HepG2 (cell line): Measurements from ENCODE around the gene ITGAX. TPM values are rescaled to one million over a fixed set of nuclear protein-coding genes. Genes with fewer than 3 reads are reported as not detected.
A peak's percentile ranks its signal among the peaks of the same experiment; 100 is the strongest.

Source experiments
- FLYWCH1 ChIP-seq: sonication (generic); formaldehyde crosslinking; IDR thresholded peaks from 2 replicates; pipeline ENCODE4 v1.8.1; 2023; ENCODE audit warnings: mild to moderate bottlenecking, missing genetic modification reagents
- HDAC1 ChIP-seq: sonication (generic); formaldehyde crosslinking; IDR thresholded peaks from 2 replicates; pipeline ENCODE4 v1.5.1; 2020; ENCODE audit warnings: mild to moderate bottlenecking, missing genetic modification reagents
- IKZF4 ChIP-seq: sonication (generic); formaldehyde crosslinking; IDR thresholded peaks from 2 replicates; pipeline ENCODE4 v1.5.1; 2020; ENCODE audit warnings: borderline replicate concordance, mild to moderate bottlenecking, low read depth, missing genetic modification reagents; ENCODE audit errors: not compliant biosample characterization
- MLX ChIP-seq: IDR thresholded peaks from 2 replicates; pipeline ENCODE4 v1.6.1; 2016
- PCBP1 ChIP-seq: fragments of 200-400 bp; formaldehyde crosslinking; IDR thresholded peaks from 2 replicates; pipeline ENCODE4 v1.6.1; 2017; ENCODE audit warnings: mild to moderate bottlenecking, low read depth, low read length, borderline replicate concordance
- RFXAP ChIP-seq: sonication (generic); formaldehyde crosslinking; IDR thresholded peaks from 2 replicates; pipeline ENCODE4 v1.4.0; 2020; ENCODE audit warnings: missing genetic modification reagents, borderline replicate concordance
- RXRA ChIP-seq: sonication (generic); formaldehyde crosslinking; IDR thresholded peaks from 2 replicates; pipeline ENCODE4 v1.5.1; 2020; ENCODE audit warnings: missing genetic modification reagents
- SRY ChIP-seq: sonication (generic); formaldehyde crosslinking; IDR thresholded peaks from 2 replicates; pipeline ENCODE4 v1.8.0; 2022; ENCODE audit warnings: mild to moderate bottlenecking, missing genetic modification reagents
- TBX2 ChIP-seq: sonication (generic); formaldehyde crosslinking; IDR thresholded peaks from 2 replicates; pipeline ENCODE4 v1.5.0; 2020; ENCODE audit warnings: missing genetic modification reagents, mild to moderate bottlenecking, borderline replicate concordance
- TCF7L2 ChIP-seq: IDR thresholded peaks from 2 replicates; pipeline ENCODE4 v1.6.1; 2011; ENCODE audit warnings: mild to moderate bottlenecking, low read depth, low read length, moderate library complexity
- ZNF230 ChIP-seq: sonication (generic); formaldehyde crosslinking; IDR thresholded peaks from 2 replicates; pipeline ENCODE4 v1.4.0; 2020; ENCODE audit warnings: mild to moderate bottlenecking, missing genetic modification reagents
- ZNF292 ChIP-seq: sonication (generic); formaldehyde crosslinking; IDR thresholded peaks from 2 replicates; pipeline ENCODE4 v1.8.1; 2022; ENCODE audit warnings: mild to moderate bottlenecking, low read depth, missing genetic modification reagents, borderline replicate concordance
- ZNF34 ChIP-seq: sonication (generic); formaldehyde crosslinking; IDR thresholded peaks from 2 replicates; pipeline ENCODE4 v1.4.0; 2020; ENCODE audit warnings: mild to moderate bottlenecking, missing genetic modification reagents, borderline replicate concordance
- ZNF446 ChIP-seq: sonication (generic); formaldehyde crosslinking; IDR thresholded peaks from 2 replicates; pipeline ENCODE4 v1.5.0; 2020; ENCODE audit warnings: mild to moderate bottlenecking, missing genetic modification reagents
- ZNF777 ChIP-seq: sonication (generic); formaldehyde crosslinking; IDR thresholded peaks from 2 replicates; pipeline ENCODE4 v1.4.0; 2020; ENCODE audit warnings: missing genetic modification reagents
- ZSCAN20 ChIP-seq: sonication (generic); formaldehyde crosslinking; IDR thresholded peaks from 2 replicates; pipeline ENCODE4 v1.4.0; 2020; ENCODE audit warnings: missing genetic modification reagents, mild to moderate bottlenecking, borderline replicate concordance
- ZSCAN22 ChIP-seq: sonication (generic); formaldehyde crosslinking; IDR thresholded peaks from 2 replicates; pipeline ENCODE4 v1.4.0; 2020; ENCODE audit warnings: mild to moderate bottlenecking, missing genetic modification reagents
- polyA plus RNA-seq, 8 experiments: library from polyadenylated mRNA; depleted of rRNA in 3 of 8; stranded (reverse) in 7 of 8; unstranded in 1 of 8; fragments of >200 nt; fragmentation: Illumina TruSeq in 4 of 8; extraction: Trizol in 4 of 8; gene quantifications; 2 replicates each; pipeline versions ENCODE4 v1.2.1 to v1.2.3, GENCODE V29; 2011 to 2016; ENCODE audit warnings: low read depth in 4 of 8, missing spikeins in 1 of 8, mixed read lengths in 1 of 8; ENCODE audit not compliant: insufficient read depth in 1 of 8
- total RNA-seq, 5 experiments: library from RNA; depleted of rRNA; stranded (reverse); fragments of >200 nt; fragmentation: Illumina TruSeq; extraction: Trizol; gene quantifications; 2 replicates each; pipeline ENCODE4 v1.2.3, GENCODE V29; 2016; ENCODE audit warnings: low read depth in 1 of 5
- TF ChIP-seq, protein P1 (sequence below): sonication (generic); formaldehyde crosslinking; IDR thresholded peaks from 2 replicates; pipeline ENCODE4 v1.9.0; 2021; ENCODE audit warnings: mild to moderate bottlenecking, missing genetic modification reagents

Gene ITGAX
- total and polyA plus RNA-seq, 2 of the 13 experiments (the other 11 are each of a cell fraction or from before 2014, with no cell fraction given) = 0.32 TPM; not detected in 1

DNA sequence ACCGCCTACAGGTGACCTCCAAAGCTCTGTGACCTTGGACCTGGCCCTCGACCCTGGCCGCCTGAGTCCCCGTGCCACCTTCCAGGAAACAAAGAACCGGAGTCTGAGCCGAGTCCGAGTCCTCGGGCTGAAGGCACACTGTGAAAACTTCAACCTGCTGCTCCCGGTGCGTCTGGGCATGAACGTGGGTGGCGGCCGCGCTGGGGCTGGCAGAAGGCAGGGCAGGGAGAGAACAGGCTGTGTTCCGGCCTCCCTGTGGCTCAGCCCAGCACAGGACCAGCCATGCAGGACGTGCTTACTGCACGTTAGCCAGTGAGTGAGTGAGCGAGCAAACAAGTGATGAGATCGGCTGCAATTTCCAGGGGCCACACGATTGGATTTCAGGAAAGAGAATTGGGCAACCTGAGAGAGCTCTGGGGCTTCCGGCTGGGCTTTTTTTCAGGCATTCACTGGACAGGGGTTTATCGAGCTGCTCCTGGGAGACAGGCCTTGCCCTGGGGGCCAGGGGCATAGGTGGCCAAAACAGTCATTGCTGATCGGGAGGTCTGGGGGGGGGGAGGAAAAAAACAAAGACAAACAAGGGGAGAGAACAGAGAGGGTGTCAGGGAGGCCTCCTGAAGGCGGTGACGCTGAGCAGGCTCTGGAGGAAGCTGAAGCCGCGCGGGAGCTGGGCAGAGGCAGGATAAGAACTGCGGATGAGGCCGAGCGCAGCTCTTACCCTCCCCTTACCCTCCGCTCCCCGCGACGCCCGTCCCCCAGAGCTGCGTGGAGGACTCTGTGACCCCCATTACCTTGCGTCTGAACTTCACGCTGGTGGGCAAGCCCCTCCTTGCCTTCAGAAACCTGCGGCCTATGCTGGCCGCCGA lies 16.9 kb downstream of the ITGAX start (continued):
- TF ChIP-seq ZNF292 (CRISPR knock-in tag) (peak; percentile 93; the same call in 1 of the 2 replicates), IKZF4 (CRISPR knock-in tag) (peak; percentile 36), PCBP1 (0 out of 2 replicates have a peak, but pooled peaks have one; percentile 46), ZNF230 (CRISPR knock-in tag) (0 out of 2 replicates have a peak, but pooled peaks have one; percentile 22), RFXAP (peak; percentile 73), FLYWCH1 (CRISPR knock-in tag) (no peak), TBX2 (CRISPR knock-in tag) (peak; percentile 63; the same call in 1 of the 2 replicates), MLX (0 out of 2 replicates have a peak, but pooled peaks have one; percentile 26), SRY (peak; percentile 81), HDAC1 (CRISPR knock-in tag) (peak; percentile 42), ZSCAN20 (CRISPR knock-in tag) (0 out of 2 replicates have a peak, but pooled peaks have one; percentile 55), ZNF446 (CRISPR knock-in tag) (no peak), RXRA (CRISPR knock-in tag) (peak; percentile 56), ZSCAN22 (CRISPR knock-in tag) (no peak), ZNF777 (CRISPR knock-in tag) (no peak), TCF7L2 (no peak), ZNF34 (no peak)
- TF ChIP-seq, protein P1, sequence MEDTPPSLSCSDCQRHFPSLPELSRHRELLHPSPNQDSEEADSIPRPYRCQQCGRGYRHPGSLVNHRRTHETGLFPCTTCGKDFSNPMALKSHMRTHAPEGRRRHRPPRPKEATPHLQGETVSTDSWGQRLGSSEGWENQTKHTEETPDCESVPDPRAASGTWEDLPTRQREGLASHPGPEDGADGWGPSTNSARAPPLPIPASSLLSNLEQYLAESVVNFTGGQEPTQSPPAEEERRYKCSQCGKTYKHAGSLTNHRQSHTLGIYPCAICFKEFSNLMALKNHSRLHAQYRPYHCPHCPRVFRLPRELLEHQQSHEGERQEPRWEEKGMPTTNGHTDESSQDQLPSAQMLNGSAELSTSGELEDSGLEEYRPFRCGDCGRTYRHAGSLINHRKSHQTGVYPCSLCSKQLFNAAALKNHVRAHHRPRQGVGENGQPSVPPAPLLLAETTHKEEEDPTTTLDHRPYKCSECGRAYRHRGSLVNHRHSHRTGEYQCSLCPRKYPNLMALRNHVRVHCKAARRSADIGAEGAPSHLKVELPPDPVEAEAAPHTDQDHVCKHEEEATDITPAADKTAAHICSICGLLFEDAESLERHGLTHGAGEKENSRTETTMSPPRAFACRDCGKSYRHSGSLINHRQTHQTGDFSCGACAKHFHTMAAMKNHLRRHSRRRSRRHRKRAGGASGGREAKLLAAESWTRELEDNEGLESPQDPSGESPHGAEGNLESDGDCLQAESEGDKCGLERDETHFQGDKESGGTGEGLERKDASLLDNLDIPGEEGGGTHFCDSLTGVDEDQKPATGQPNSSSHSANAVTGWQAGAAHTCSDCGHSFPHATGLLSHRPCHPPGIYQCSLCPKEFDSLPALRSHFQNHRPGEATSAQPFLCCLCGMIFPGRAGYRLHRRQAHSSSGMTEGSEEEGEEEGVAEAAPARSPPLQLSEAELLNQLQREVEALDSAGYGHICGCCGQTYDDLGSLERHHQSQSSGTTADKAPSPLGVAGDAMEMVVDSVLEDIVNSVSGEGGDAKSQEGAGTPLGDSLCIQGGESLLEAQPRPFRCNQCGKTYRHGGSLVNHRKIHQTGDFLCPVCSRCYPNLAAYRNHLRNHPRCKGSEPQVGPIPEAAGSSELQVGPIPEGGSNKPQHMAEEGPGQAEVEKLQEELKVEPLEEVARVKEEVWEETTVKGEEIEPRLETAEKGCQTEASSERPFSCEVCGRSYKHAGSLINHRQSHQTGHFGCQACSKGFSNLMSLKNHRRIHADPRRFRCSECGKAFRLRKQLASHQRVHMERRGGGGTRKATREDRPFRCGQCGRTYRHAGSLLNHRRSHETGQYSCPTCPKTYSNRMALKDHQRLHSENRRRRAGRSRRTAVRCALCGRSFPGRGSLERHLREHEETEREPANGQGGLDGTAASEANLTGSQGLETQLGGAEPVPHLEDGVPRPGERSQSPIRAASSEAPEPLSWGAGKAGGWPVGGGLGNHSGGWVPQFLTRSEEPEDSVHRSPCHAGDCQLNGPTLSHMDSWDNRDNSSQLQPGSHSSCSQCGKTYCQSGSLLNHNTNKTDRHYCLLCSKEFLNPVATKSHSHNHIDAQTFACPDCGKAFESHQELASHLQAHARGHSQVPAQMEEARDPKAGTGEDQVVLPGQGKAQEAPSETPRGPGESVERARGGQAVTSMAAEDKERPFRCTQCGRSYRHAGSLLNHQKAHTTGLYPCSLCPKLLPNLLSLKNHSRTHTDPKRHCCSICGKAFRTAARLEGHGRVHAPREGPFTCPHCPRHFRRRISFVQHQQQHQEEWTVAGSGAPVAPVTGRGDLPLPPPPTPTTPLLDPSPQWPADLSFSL (CRISPR knock-in tag) = no peak
